ENCODE measurements around the gene MBOAT2. TPM values are rescaled to one million over a fixed set of nuclear protein-coding genes. Genes with fewer than 3 reads are reported as not detected.

The MBOAT2 gene
- polyA plus RNA-seq, 3 donors from 2014 or later: 1.6 to 2.2 TPM; not detected in 1

DNA sequence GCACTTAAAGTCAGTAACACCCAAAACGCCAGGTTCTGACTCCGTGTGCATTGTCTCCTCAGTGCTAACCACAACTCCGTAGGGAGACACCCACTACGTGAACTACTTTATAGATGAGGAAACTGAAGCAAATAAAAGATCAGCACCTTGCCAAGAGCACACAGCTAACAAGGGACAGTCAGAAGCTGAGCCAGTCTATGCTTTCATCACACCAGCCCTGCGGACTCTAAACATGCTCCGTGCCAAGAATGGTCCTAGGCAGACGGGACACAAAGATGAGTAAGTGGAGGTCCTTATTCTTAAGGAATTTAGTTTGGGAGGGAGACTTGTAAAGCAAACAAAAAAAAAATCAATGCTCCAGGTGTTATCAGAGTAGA lies 9.6 kb downstream of the MBOAT2 start:
- no peaks in the 10 kb centered on the region for H3K4me1 Mint-ChIP-seq
- peaks cover 0 to 6% (median 2%) of the 10 kb centered on the region in 3 donors for H3K27me3 Mint-ChIP-seq (ENCODE audit: low read depth in 3 of 3)
- H3K9me3 Mint-ChIP-seq: no peaks in the 10 kb centered on the region
- H3K36me3 Mint-ChIP-seq: no peaks in the 10 kb centered on the region
- no peak for DNase-seq
- H3K27ac Mint-ChIP-seq: no peak overlapping the region
- no peak overlapping the region for H3K4me3 Mint-ChIP-seq

DNA sequence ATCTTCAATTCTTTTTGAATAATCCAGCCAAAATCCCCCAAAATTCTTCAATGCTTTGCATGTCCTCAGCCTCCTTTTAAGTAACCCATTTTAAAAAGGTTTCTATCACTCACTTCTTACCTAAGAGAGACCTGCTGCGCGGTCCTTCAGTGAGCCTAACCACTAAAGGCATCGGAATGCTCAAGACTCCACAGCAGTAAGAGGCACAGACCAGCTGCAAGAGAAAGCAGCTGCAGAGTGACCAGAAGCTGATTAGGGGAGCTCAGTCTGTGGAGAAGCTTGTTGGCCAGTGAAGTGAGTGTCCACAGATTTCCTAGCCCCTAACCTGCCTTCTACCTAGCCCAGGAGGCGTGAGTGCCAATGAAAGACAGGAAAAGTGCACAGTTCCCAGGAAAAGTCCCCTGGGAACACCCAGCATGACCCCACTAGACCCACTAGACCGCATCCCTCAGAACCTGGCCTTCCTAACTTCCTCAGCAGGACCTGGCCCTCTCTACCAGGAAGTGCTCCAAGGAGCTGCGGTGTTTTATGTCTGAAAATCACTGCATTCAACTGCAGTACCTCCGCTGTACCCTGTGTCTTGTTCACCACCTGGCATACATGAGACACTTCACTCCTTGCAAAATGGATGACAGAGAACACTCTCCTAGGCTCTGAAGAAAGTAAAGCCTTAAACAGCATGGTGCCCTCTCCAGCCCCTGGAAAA lies 10.1 kb downstream of the MBOAT2 start:
- peaks cover 0 to 6% (median 2%) of the 10 kb centered on the region in 3 donors for H3K27me3 Mint-ChIP-seq (ENCODE audit: low read depth in 3 of 3)
- H3K4me3 Mint-ChIP-seq: no peak overlapping the region
- no peaks in the 10 kb centered on the region for H3K36me3 Mint-ChIP-seq
- H3K4me1 Mint-ChIP-seq: no peaks in the 10 kb centered on the region
- no peak for DNase-seq
- no peaks in the 10 kb centered on the region for H3K9me3 Mint-ChIP-seq
- no peak overlapping the region for H3K27ac Mint-ChIP-seq

DNA sequence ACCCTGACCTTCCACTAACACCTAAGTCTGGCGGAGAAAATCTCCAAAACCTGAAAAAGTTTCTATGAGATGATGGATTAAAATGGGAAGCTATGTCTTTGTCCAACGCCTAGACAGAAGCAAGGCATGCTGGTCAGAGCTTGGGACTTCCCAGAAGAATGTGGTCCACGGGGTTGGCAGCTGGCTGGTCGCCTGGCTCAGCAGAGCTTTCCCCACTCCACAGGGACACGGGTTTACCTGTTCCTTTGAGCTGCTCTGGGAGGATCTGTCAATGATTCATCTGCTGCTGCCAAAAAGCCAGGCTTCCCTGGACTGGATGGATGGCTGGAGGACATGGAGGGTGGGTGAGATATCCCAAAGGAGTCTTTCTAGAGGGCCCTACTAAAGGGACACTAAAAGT lies 10.8 kb downstream of the MBOAT2 start:
- Mint-ChIP-seq H3K4me1 (no peaks in the 10 kb centered on the region), H3K27me3 (ENCODE audit: low read depth in 3 of 3) (peaks cover 0 to 6% (median 2%) of the 10 kb centered on the region in 3 donors), H3K9me3 (no peaks in the 10 kb centered on the region), H3K27ac (no peak overlapping the region), H3K4me3 (no peak overlapping the region), H3K36me3 (no peaks in the 10 kb centered on the region)
- no peak for DNase-seq

DNA sequence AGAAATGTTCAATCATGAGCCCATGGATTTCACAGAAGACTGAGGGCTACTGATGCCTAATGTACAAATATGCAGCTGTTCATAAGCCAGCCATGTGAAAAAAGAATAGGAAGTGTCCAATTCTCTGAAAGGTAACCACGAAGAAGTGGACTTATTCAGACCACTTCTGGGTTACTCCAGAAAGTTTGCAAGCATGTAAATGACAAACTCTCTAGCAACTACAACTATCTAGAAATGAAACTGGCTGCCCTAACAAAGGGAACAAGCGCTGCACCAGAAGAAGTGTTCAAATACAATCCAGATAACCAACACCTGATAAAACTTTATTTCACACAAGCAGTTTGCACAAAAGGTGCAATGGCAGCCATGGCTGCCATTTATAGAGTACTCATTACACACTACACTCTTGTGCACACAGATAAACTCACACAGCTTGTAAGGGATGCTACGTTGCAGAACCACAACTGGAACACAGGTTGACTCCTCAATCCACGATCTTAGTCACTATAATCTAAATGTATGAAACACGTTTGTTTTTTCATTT lies 13.9 kb downstream of the MBOAT2 start:
- no peaks in the 10 kb centered on the region for H3K9me3 Mint-ChIP-seq

DNA sequence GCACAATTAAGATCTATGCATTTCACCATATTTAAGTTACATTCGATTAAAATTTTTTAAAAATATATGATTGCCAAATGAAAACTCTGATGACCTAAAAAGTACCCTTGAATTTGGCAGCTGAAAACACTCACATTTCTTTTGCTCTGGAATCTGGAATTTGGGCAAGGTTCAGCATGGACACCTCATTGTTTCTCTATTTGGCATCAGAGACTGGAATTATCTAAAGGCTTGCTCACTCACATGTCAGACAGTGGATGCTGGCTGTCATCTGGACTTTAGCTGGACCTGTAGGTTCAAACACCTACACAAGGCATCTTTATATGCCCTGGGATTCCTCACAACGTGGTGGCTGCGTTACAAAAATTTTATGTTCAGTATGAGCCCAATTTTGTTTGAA lies 16.1 kb downstream of the MBOAT2 start:
- Mint-ChIP-seq H3K36me3 (no peaks in the 10 kb centered on the region), H3K9me3 (no peaks in the 10 kb centered on the region), H3K27me3 (ENCODE audit: low read depth in 3 of 3) (peaks cover 0 to 7% (median 4%) of the 10 kb centered on the region in 3 donors), H3K27ac (no peak overlapping the region), H3K4me1 (no peaks in the 10 kb centered on the region), H3K4me3 (no peak overlapping the region)
- DNase-seq: no peak

More for the DNA sequence above, 13.9 kb downstream of the MBOAT2 start:
- no peaks in the 10 kb centered on the region for H3K4me1 Mint-ChIP-seq
- DNase-seq: no peak
- H3K27ac Mint-ChIP-seq: no peak overlapping the region
- no peak overlapping the region for H3K4me3 Mint-ChIP-seq
- H3K36me3 Mint-ChIP-seq: no peaks in the 10 kb centered on the region
- H3K27me3 Mint-ChIP-seq (ENCODE audit: low read depth in 3 of 3): peaks cover 0 to 5% (median 4%) of the 10 kb centered on the region in 3 donors

DNA sequence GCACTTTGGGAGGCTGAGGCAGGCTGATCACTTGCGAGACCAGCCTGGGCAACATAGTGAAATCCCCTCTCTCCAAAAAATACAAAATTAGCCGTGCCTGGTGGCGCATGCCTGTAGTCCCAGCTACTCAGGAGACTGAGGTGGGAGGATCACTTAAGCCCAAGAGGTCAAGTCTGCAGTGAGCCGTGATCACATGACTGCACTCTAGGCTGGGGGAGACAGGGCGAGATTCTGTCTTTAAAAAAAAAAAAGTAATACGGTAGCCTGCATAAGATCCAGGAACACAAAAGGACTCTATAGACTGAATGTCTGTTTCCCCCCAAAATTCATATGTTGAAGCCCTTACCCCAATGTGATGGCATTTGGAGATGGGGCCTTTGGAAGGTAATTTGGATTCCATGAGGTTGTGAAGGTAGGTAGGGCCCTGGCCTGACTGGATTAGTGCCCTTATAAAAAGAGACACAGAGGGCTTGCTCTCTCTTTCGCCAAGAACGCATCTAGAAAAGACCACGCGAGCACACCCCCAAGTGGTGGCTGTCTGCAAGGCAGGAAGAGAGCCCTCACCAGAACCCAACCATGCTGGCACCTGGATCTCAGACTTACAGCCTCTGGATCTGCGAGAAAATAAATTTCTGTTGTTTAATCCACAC lies 17.0 kb downstream of the MBOAT2 start:
- Mint-ChIP-seq H3K36me3 (no peaks in the 10 kb centered on the region), H3K27me3 (ENCODE audit: low read depth in 3 of 3) (peaks cover 2 to 3% (median 3%) of the 10 kb centered on the region in 3 donors), H3K9me3 (no peaks in the 10 kb centered on the region), H3K4me1 (no peaks in the 10 kb centered on the region), H3K4me3 (no peak overlapping the region), H3K27ac (no peak overlapping the region)
- no peak for DNase-seq

DNA sequence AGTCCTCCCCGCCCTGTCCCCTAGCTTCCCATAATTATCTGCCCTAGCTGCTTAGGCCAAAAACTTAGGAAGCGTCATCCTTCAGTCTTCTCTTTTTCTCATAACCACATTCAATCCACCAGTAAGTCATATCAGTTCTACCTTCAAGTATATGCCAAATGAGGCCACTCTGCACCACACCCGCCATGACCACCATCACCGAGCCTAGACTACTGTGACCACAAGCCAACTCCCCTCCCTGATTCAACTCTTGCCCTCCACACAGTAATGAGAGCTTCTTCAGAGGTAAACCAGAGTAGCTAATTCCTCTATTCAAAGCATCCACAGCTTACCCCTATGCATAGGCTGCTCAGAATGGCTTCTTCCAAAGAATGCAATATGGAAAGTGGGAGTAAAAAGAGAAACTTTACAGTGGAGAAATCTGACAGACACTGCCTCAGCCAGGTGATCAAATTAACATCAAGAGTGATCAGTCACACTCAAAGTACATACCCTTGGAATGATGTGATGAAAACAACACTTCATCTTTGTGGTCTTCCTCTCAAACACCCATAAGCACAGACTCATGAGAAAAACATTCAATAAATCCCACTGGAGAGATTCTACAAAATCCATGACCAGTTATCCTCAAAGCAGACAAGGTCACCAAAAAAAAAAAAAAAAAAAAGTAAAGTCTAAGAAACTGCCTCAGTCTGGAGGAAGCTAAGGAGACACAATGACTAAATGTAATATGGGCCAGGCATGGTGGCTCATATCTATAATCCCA lies 17.7 kb downstream of the MBOAT2 start:
- H3K36me3 Mint-ChIP-seq: no peaks in the 10 kb centered on the region
- H3K9me3 Mint-ChIP-seq: no peaks in the 10 kb centered on the region
- no peak for DNase-seq
- peaks cover 2 to 5% (median 3%) of the 10 kb centered on the region in 3 donors for H3K27me3 Mint-ChIP-seq (ENCODE audit: low read depth in 3 of 3)
- no peak overlapping the region for H3K4me3 Mint-ChIP-seq
- H3K27ac Mint-ChIP-seq: no peak overlapping the region
- no peaks in the 10 kb centered on the region for H3K4me1 Mint-ChIP-seq

DNA sequence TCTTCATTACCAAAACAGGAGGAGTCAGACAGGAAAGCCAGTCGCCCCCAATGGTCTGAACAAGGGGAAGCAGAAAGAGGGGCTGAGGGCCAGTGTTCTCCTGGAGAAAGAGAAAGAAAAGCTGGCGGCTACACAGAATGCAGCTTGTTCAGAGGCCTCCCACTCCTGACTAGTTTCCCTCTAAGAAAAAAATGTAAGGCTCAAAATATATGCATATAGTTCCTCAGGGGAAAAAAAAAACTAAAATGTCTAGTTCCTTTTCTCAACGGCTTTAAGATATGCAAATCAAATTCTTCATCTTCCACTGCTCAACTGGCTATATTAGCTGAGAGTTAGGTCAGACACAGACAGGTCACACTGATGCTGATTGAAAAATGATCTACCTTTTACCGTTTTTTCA lies 18.6 kb downstream of the MBOAT2 start:
- Mint-ChIP-seq H3K4me1 (no peaks in the 10 kb centered on the region), H3K36me3 (no peaks in the 10 kb centered on the region), H3K4me3 (no peak overlapping the region), H3K9me3 (no peaks in the 10 kb centered on the region), H3K27ac (no peak overlapping the region), H3K27me3 (ENCODE audit: low read depth in 3 of 3) (peaks cover 2 to 7% (median 3%) of the 10 kb centered on the region in 3 donors)
- DNase-seq: no peak

DNA sequence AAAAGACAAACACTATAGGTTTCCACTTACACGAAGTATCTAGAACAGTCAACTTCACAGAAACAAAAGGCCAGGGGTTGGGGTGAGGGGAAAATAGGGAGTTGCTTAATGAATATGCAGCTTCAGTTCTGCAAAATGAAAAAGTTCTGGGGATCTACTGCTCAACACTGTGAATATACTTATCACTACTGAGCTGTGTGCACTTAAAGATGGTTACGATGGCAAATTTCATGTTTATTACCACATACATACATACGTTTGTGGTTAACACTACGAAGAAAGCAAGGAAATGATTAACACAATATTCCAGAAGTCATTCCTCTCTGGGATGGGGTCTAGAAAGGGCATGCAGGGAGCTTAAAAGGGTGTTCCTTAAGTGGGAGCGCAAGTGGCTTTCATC lies 19.3 kb downstream of the MBOAT2 start:
- no peaks in the 10 kb centered on the region for H3K9me3 Mint-ChIP-seq
- H3K36me3 Mint-ChIP-seq: no peaks in the 10 kb centered on the region
- DNase-seq: no peak
- peaks cover 2 to 7% (median 3%) of the 10 kb centered on the region in 3 donors for H3K27me3 Mint-ChIP-seq (ENCODE audit: low read depth in 3 of 3)
- no peaks in the 10 kb centered on the region for H3K4me1 Mint-ChIP-seq
- no peak overlapping the region for H3K4me3 Mint-ChIP-seq
- no peak overlapping the region for H3K27ac Mint-ChIP-seq

DNA sequence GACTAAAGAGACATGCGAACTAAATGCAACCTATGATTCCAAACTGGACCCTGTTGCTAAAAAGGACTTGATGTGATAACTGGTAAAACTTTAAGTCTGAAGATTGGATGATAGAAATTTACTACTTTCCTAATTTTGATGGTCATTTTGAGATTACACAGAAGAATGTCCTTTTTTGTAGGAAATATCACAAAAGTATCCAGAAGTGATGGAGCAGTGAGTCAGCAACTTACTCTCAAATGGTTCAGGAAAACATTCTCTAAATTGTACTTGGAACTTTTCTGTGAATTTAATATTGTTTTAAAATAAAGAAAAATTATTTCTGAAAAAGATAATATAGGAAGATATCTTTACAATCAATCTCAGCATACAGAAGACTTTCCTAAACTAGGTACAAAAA lies 19.9 kb downstream of the MBOAT2 start:
- H3K27me3 Mint-ChIP-seq (ENCODE audit: low read depth in 3 of 3): peaks cover 2 to 7% (median 3%) of the 10 kb centered on the region in 3 donors
- no peak overlapping the region for H3K27ac Mint-ChIP-seq
- no peaks in the 10 kb centered on the region for H3K36me3 Mint-ChIP-seq
- H3K4me1 Mint-ChIP-seq: no peaks in the 10 kb centered on the region
- no peak overlapping the region for H3K4me3 Mint-ChIP-seq
- DNase-seq: no peak
- H3K9me3 Mint-ChIP-seq: no peaks in the 10 kb centered on the region

DNA sequence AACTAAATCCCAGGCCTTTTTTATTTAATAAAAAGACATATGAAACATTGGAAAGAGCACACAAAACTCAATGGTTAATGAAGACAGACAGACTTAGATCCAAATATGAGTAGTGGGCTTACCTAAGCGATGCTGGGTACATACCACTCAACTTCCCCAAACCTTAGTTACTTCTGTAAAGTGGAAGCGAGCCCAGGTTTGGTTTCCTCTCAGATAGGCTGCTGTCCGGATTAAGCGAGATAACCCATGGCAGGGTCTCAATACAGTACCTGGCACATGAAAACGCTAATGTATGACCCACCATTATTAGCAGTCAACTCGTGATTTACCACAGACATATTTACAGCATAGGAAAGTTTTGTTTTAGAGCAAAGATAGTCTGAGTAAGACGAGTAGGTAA lies 21.6 kb downstream of the MBOAT2 start:
- H3K4me1 Mint-ChIP-seq: no peaks in the 10 kb centered on the region
- peaks cover 2 to 7% (median 3%) of the 10 kb centered on the region in 3 donors for H3K27me3 Mint-ChIP-seq (ENCODE audit: low read depth in 3 of 3)
- no peaks in the 10 kb centered on the region for H3K9me3 Mint-ChIP-seq
- no peak for DNase-seq
- H3K4me3 Mint-ChIP-seq: no peak overlapping the region
- no peak overlapping the region for H3K27ac Mint-ChIP-seq
- no peaks in the 10 kb centered on the region for H3K36me3 Mint-ChIP-seq

DNA sequence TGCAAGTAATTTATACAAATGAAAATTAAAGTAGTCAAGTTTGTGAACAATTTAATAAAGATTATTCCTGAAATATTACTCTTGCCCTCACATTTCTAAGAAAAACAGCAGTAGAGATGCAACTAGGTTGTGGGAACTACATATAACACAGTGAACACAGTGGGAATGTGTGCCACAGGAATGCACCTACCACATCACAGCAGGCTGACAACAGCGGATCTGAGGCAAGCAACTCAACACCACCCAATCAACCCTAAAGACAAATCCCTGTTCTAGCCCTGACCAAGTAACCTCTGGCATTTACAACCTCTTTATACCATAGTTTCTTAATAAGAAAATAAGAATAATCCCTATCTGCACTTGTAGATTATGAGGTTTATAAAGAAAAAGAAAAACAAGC lies 23.4 kb downstream of the MBOAT2 start:
- no peak overlapping the region for H3K4me3 Mint-ChIP-seq
- H3K27ac Mint-ChIP-seq: no peak overlapping the region
- no peak for DNase-seq
- no peaks in the 10 kb centered on the region for H3K4me1 Mint-ChIP-seq
- H3K9me3 Mint-ChIP-seq: no peaks in the 10 kb centered on the region
- H3K36me3 Mint-ChIP-seq: no peaks in the 10 kb centered on the region
- peaks cover 0 to 7% (median 3%) of the 10 kb centered on the region in 3 donors for H3K27me3 Mint-ChIP-seq (ENCODE audit: low read depth in 3 of 3)

DNA sequence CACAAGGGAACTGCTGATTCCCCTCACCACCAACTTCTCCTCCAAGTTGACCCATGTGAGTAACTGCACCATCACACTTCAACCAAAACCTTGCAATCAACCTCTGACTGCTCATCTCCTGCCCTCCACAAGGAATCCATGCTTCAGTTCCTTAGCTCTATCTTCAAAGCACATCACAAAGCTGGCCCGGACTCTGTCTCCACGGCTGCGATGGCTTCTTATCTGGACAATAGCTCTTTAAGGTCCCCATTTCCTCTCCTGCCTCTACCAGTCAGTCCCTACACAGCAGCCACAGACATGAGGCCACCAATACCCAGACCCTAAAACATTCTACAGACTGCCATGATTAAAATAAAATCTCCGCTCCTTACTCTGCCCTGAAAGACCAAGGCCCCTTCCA lies 25.7 kb downstream of the MBOAT2 start:
- DNase-seq: no peak
- peaks cover 1 to 7% (median 2%) of the 10 kb centered on the region in 3 donors for H3K27me3 Mint-ChIP-seq (ENCODE audit: low read depth in 3 of 3)
- H3K27ac Mint-ChIP-seq: no peak overlapping the region
- H3K9me3 Mint-ChIP-seq: no peaks in the 10 kb centered on the region
- H3K4me3 Mint-ChIP-seq: no peak overlapping the region
- no peaks in the 10 kb centered on the region for H3K36me3 Mint-ChIP-seq
- H3K4me1 Mint-ChIP-seq: no peaks in the 10 kb centered on the region

Measured in immature natural killer cell (primary cell).